ENCODE results near the gene EWSR1.
"Not testable (repeated sequence)": the region's sequence is repeated elsewhere in the genome, so short reads cannot be mapped to it uniquely, and the experiment has no call there.

EWSR1 gene

DNA sequence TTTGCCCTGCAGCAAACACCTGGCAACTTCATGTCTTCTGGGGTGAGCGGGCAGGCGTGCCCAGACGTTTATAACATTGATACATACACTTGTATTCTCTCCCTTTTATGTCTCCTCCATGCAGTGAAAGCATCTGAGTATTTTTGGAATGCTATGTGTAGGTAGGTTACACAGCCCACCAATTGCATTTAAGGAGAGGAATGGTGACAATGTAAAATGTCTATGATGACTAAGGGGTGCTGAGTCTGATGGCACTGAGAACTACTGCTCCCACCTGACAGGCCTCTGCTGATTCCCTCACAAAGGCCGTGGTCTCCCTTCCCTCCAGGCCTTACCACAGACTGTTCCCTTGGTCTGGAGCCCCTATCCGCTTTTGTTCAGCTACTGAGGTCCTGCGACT is 70.3 kb downstream of the EWSR1 start:
- no peaks in the 10 kb centered on the region for H3K27me3 ChIP-seq (ENCODE audit: control insufficient read depth in 2 of 2, insufficient read depth in 2 of 2, low read length in 2 of 2)
- no peak overlapping the region for H3K4me3 ChIP-seq (ENCODE audit: low read length in 2 of 2)
- H3K27ac ChIP-seq (ENCODE audit: low read depth in 2 of 2, low read length in 2 of 2), result no peak overlapping the region
- no peaks in the 10 kb centered on the region for H3K9me3 ChIP-seq (ENCODE audit: control insufficient read depth in 2 of 2, low read length in 2 of 2)
- no peaks in the 10 kb centered on the region for H3K4me1 ChIP-seq (ENCODE audit: control insufficient read depth in 2 of 2, insufficient read depth in 2 of 2, low read length in 2 of 2)
- H3K9ac ChIP-seq (ENCODE audit: low read depth in 1 of 2, low read length in 2 of 2), result no peak overlapping the region
- peaks cover 79 to 83% of the 10 kb centered on the region in 2 donors for H3K36me3 ChIP-seq (ENCODE audit: control insufficient read depth in 2 of 2, insufficient read depth in 2 of 2, low read length in 2 of 2)

- Histone ChIP-seq H3K4me1 (ENCODE audit: control insufficient read depth in 2 of 2, insufficient read depth in 2 of 2, low read length in 2 of 2) (no peaks in the 10 kb centered on the region), H3K9me3 (ENCODE audit: control insufficient read depth in 2 of 2, low read length in 2 of 2) (no peaks in the 10 kb centered on the region), H3K36me3 (ENCODE audit: control insufficient read depth in 2 of 2, insufficient read depth in 2 of 2, low read length in 2 of 2) (peaks cover 74 to 85% of the 10 kb centered on the region in 2 donors), H3K4me3 (ENCODE audit: low read length in 2 of 2) (no peak overlapping the region), H3K9ac (ENCODE audit: low read depth in 1 of 2, low read length in 2 of 2) (no peak overlapping the region), H3K27ac (ENCODE audit: low read depth in 2 of 2, low read length in 2 of 2) (no peak overlapping the region), H3K27me3 (ENCODE audit: control insufficient read depth in 2 of 2, insufficient read depth in 2 of 2, low read length in 2 of 2) (no peaks in the 10 kb centered on the region)
These were observed 71.5 kb downstream of the EWSR1 start for GRCh38 chr22:29339381-29340235.

DNA sequence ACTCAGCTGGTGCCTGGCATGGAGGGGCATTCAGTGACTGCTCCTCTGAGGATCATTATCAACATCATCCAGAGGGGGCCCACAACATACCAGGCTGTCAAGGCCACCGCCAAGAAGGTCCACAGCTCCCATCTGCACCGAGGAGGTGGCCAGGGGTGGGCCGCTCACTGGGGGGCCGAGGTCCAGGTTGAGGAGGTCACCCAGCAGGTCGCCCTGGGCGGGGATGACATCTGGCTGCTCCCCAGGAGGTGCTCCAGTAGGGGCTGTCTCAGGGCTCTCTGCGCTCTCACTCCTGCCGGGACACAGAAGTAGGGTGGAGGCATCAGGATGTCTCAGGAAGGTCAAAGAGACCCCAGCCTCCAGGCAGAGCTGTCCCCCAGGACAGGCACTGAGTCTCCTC is 72.5 kb downstream of the EWSR1 start:
- Histone ChIP-seq H3K27ac (ENCODE audit: low read depth in 2 of 2, low read length in 2 of 2) (no peak overlapping the region), H3K9ac (ENCODE audit: low read depth in 1 of 2, low read length in 2 of 2) (no peak overlapping the region), H3K4me1 (ENCODE audit: control insufficient read depth in 2 of 2, insufficient read depth in 2 of 2, low read length in 2 of 2) (no peaks in the 10 kb centered on the region), H3K4me3 (ENCODE audit: low read length in 2 of 2) (no peak overlapping the region), H3K36me3 (ENCODE audit: control insufficient read depth in 2 of 2, insufficient read depth in 2 of 2, low read length in 2 of 2) (peaks cover 72 to 76% of the 10 kb centered on the region in 2 donors), H3K9me3 (ENCODE audit: control insufficient read depth in 2 of 2, low read length in 2 of 2) (no peaks in the 10 kb centered on the region), H3K27me3 (ENCODE audit: control insufficient read depth in 2 of 2, insufficient read depth in 2 of 2, low read length in 2 of 2) (no peaks in the 10 kb centered on the region)

GRCh38 chr22:29341056-29341848 is 73.2 kb downstream of the EWSR1 start:
- no peak overlapping the region for H3K27ac ChIP-seq (ENCODE audit: low read depth in 2 of 2, low read length in 2 of 2)
- no peaks in the 10 kb centered on the region for H3K27me3 ChIP-seq (ENCODE audit: control insufficient read depth in 2 of 2, insufficient read depth in 2 of 2, low read length in 2 of 2)
- no peaks in the 10 kb centered on the region for H3K9me3 ChIP-seq (ENCODE audit: control insufficient read depth in 2 of 2, low read length in 2 of 2)
- H3K4me1 ChIP-seq (ENCODE audit: control insufficient read depth in 2 of 2, insufficient read depth in 2 of 2, low read length in 2 of 2), result no peaks in the 10 kb centered on the region
- no peak overlapping the region for H3K4me3 ChIP-seq (ENCODE audit: low read length in 2 of 2)
- peaks cover 71 to 77% of the 10 kb centered on the region in 2 donors for H3K36me3 ChIP-seq (ENCODE audit: control insufficient read depth in 2 of 2, insufficient read depth in 2 of 2, low read length in 2 of 2)
- no peak overlapping the region for H3K9ac ChIP-seq (ENCODE audit: low read depth in 1 of 2, low read length in 2 of 2)

DNA sequence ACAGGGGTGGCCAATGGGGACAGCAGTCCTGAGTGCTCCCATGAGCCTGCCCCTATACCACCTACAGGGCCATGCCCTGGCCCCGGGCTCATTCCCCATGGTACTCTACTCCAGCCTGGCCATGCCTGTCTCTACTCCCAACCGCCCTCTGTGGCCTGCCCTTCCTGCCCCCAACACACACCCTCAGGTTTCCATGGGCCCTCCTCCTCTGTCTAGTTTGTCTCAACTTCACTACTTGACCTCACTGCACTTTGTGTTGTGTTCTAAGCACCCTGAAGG is 73.7 kb downstream of the EWSR1 start:
- Histone ChIP-seq H3K9me3 (ENCODE audit: control insufficient read depth in 2 of 2, low read length in 2 of 2) (no peaks in the 10 kb centered on the region), H3K36me3 (ENCODE audit: control insufficient read depth in 2 of 2, insufficient read depth in 2 of 2, low read length in 2 of 2) (peaks cover 73 to 80% of the 10 kb centered on the region in 2 donors), H3K4me3 (ENCODE audit: low read length in 2 of 2) (no peak overlapping the region), H3K27me3 (ENCODE audit: control insufficient read depth in 2 of 2, insufficient read depth in 2 of 2, low read length in 2 of 2) (no peaks in the 10 kb centered on the region), H3K27ac (ENCODE audit: low read depth in 2 of 2, low read length in 2 of 2) (no peak overlapping the region), H3K4me1 (ENCODE audit: control insufficient read depth in 2 of 2, insufficient read depth in 2 of 2, low read length in 2 of 2) (no peaks in the 10 kb centered on the region), H3K9ac (ENCODE audit: low read depth in 1 of 2, low read length in 2 of 2) (no peak overlapping the region)

DNA sequence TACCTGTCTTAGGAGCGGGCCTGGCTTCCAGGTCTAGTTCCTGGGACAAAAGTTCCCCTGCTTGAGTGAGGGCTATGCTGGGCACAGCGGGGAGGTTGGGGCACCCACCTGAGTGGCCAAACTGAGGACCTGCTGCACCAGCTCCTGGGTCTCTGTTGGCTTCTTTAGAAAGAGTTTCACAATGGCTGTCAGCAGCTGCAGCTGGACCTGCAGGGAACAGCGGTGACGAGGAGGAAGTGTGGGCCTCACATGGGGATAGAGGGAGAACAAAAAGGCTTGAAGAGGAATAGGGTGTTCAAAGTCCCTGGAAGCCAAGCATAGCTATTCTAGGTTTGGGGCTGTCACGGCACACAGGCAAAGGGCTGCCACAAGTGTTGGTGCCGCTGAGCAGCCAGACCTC is 74.1 kb downstream of the EWSR1 start:
- Histone ChIP-seq H3K9me3 (ENCODE audit: control insufficient read depth in 2 of 2, low read length in 2 of 2) (no peaks in the 10 kb centered on the region), H3K4me1 (ENCODE audit: control insufficient read depth in 2 of 2, insufficient read depth in 2 of 2, low read length in 2 of 2) (no peaks in the 10 kb centered on the region), H3K27ac (ENCODE audit: low read depth in 2 of 2, low read length in 2 of 2) (no peak overlapping the region), H3K9ac (ENCODE audit: low read depth in 1 of 2, low read length in 2 of 2) (no peak overlapping the region), H3K4me3 (ENCODE audit: low read length in 2 of 2) (no peak overlapping the region), H3K36me3 (ENCODE audit: control insufficient read depth in 2 of 2, insufficient read depth in 2 of 2, low read length in 2 of 2) (peaks cover 73 to 80% of the 10 kb centered on the region in 2 donors), H3K27me3 (ENCODE audit: control insufficient read depth in 2 of 2, insufficient read depth in 2 of 2, low read length in 2 of 2) (no peaks in the 10 kb centered on the region)

- Histone ChIP-seq H3K9ac (ENCODE audit: low read depth in 1 of 2, low read length in 2 of 2) (no peak overlapping the region), H3K27me3 (ENCODE audit: control insufficient read depth in 2 of 2, insufficient read depth in 2 of 2, low read length in 2 of 2) (no peaks in the 10 kb centered on the region), H3K4me3 (ENCODE audit: low read length in 2 of 2) (no peak overlapping the region), H3K9me3 (ENCODE audit: control insufficient read depth in 2 of 2, low read length in 2 of 2) (no peaks in the 10 kb centered on the region), H3K36me3 (ENCODE audit: control insufficient read depth in 2 of 2, insufficient read depth in 2 of 2, low read length in 2 of 2) (peaks cover 74 to 81% of the 10 kb centered on the region in 2 donors), H3K4me1 (ENCODE audit: control insufficient read depth in 2 of 2, insufficient read depth in 2 of 2, low read length in 2 of 2) (no peaks in the 10 kb centered on the region), H3K27ac (ENCODE audit: low read depth in 2 of 2, low read length in 2 of 2) (no peak overlapping the region)
These were observed 74.7 kb downstream of the EWSR1 start for GRCh38 chr22:29342577-29343312.

- Histone ChIP-seq H3K4me1 (ENCODE audit: control insufficient read depth in 2 of 2, insufficient read depth in 2 of 2, low read length in 2 of 2) (no peaks in the 10 kb centered on the region), H3K36me3 (ENCODE audit: control insufficient read depth in 2 of 2, insufficient read depth in 2 of 2, low read length in 2 of 2) (peaks cover 74 to 82% of the 10 kb centered on the region in 2 donors), H3K27ac (ENCODE audit: low read depth in 2 of 2, low read length in 2 of 2) (no peak overlapping the region), H3K9ac (ENCODE audit: low read depth in 1 of 2, low read length in 2 of 2) (no peak overlapping the region), H3K4me3 (ENCODE audit: low read length in 2 of 2) (no peak overlapping the region), H3K9me3 (ENCODE audit: control insufficient read depth in 2 of 2, low read length in 2 of 2) (no peaks in the 10 kb centered on the region), H3K27me3 (ENCODE audit: control insufficient read depth in 2 of 2, insufficient read depth in 2 of 2, low read length in 2 of 2) (no peaks in the 10 kb centered on the region)
These were observed 75.3 kb downstream of the EWSR1 start for GRCh38 chr22:29343313-29343805.

GRCh38 chr22:29344137-29344536 is 76.1 kb downstream of the EWSR1 start:
- no peak overlapping the region for H3K9ac ChIP-seq (ENCODE audit: low read depth in 1 of 2, low read length in 2 of 2)
- no peaks in the 10 kb centered on the region for H3K4me1 ChIP-seq (ENCODE audit: control insufficient read depth in 2 of 2, insufficient read depth in 2 of 2, low read length in 2 of 2)
- H3K9me3 ChIP-seq (ENCODE audit: control insufficient read depth in 2 of 2, low read length in 2 of 2), result no peaks in the 10 kb centered on the region
- no peak overlapping the region for H3K27ac ChIP-seq (ENCODE audit: low read depth in 2 of 2, low read length in 2 of 2)
- no peak overlapping the region for H3K4me3 ChIP-seq (ENCODE audit: low read length in 2 of 2)
- peaks cover 75 to 82% of the 10 kb centered on the region in 2 donors for H3K36me3 ChIP-seq (ENCODE audit: control insufficient read depth in 2 of 2, insufficient read depth in 2 of 2, low read length in 2 of 2)
- H3K27me3 ChIP-seq (ENCODE audit: control insufficient read depth in 2 of 2, insufficient read depth in 2 of 2, low read length in 2 of 2), result no peaks in the 10 kb centered on the region

DNA sequence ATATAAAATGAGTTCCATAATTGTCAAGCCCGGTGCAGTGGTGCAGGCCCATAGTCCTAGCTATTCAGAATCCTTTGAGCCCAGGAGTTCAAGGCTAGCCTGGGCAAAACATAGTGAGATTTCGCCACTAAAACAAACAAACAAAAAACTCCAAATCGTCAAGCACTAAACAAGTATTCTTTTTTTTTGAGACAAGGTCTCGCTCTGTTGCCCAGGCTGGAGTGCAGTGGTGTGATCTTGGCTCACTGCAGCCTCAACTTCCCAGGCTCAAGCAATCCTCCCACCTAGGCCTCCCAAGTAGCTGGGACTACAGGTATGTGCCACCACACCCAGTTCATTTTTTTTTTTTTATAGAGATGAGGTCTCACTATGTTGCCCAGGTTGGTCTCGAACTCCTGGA is 76.8 kb downstream of the EWSR1 start:
- H3K4me3 ChIP-seq (ENCODE audit: low read length in 2 of 2); H3K4me1 ChIP-seq (ENCODE audit: control insufficient read depth in 2 of 2, insufficient read depth in 2 of 2, low read length in 2 of 2); H3K9me3 ChIP-seq (ENCODE audit: control insufficient read depth in 2 of 2, low read length in 2 of 2); H3K27me3 ChIP-seq (ENCODE audit: control insufficient read depth in 2 of 2, insufficient read depth in 2 of 2, low read length in 2 of 2); H3K9ac ChIP-seq (ENCODE audit: low read depth in 1 of 2, low read length in 2 of 2); H3K27ac ChIP-seq (ENCODE audit: low read depth in 2 of 2, low read length in 2 of 2): not testable (repeated sequence)
- peaks cover 73 to 80% of the 10 kb centered on the region in 2 donors for H3K36me3 ChIP-seq (ENCODE audit: control insufficient read depth in 2 of 2, insufficient read depth in 2 of 2, low read length in 2 of 2)

All from mucosa of rectum (tissue), 2 donors.